Esophagus (tissue), 2 donors: Measurements from ENCODE around the gene C2CD2. TPM values are rescaled to one million over a fixed set of nuclear protein-coding genes. Genes with fewer than 3 reads are reported as not detected.

ENCODE experiments used
- H3K27ac ChIP-seq, 2 donors: one replicate each; pipeline ENCODE4 v1.5.1; 2013; ENCODE audit warnings: low read depth in 2 of 2, mild to moderate bottlenecking in 2 of 2, inconsistent platforms in 1 of 2, low read length in 1 of 2, moderate library complexity in 1 of 2
- H3K27me3 ChIP-seq, 2 donors: one replicate each; pipeline ENCODE4 v1.6.1; 2013; ENCODE audit warnings: low read length in 2 of 2, control low read depth in 1 of 2, mild to moderate bottlenecking in 1 of 2; ENCODE audit not compliant: insufficient read depth in 2 of 2, control insufficient read depth in 1 of 2
- H3K36me3 ChIP-seq, 2 donors: one replicate each; pipeline ENCODE4 v1.6.1; 2013; ENCODE audit warnings: low read length in 1 of 2; ENCODE audit not compliant: control insufficient read depth in 2 of 2, insufficient read depth in 2 of 2
- H3K4me1 ChIP-seq, 2 donors: one replicate each; pipeline ENCODE4 v1.6.1; 2013; ENCODE audit warnings: low read length in 1 of 2; ENCODE audit not compliant: control insufficient read depth in 2 of 2, insufficient read depth in 2 of 2
- H3K4me3 ChIP-seq, 2 donors: one replicate each; pipeline ENCODE4 v1.5.1; 2013; ENCODE audit warnings: low read length in 2 of 2, mild to moderate bottlenecking in 2 of 2, low read depth in 1 of 2, moderate library complexity in 1 of 2
- H3K9me3 ChIP-seq, 2 donors: one replicate each; pipeline ENCODE4 v1.6.1; 2013; ENCODE audit warnings: mild to moderate bottlenecking in 2 of 2, low read depth in 1 of 2, low read length in 1 of 2, moderate library complexity in 1 of 2; ENCODE audit not compliant: control insufficient read depth in 2 of 2, insufficient read depth in 1 of 2
- WGBS, 2 donors: extraction: QIAGEN DNeasy Blood & Tissue Kit; methylation state at CpG; one replicate each; pipeline ENCODE4 v1.1.7; 2013; 5-methylcytosine and 5-hydroxymethylcytosine counted together
- polyA plus RNA-seq, 2 donors: library from polyadenylated mRNA; stranded (reverse); fragments of 200-250 nt; gene quantifications; one replicate each; pipeline ENCODE4 v1.2.3, GENCODE V29; 2013
- donor health status: healthy with polysubstance abuse.
- donor health status: Bipolar disorder and iron deficiency.

C2CD2 gene
- polyA plus RNA-seq, 2 donors: 7.9 to 11.0 TPM

GRCh38 chr21:41858466-41859296, 95.1 kb downstream of the C2CD2 start:
- WGBS, 2 donors: 93 to 94% methylated on average over 26 to 27 of the region's 27 CpGs
- H3K27ac ChIP-seq: no peak overlapping the region
- no peaks in the 10 kb centered on the region for H3K4me1 ChIP-seq
- H3K4me3 ChIP-seq: no peak overlapping the region
- H3K27me3 ChIP-seq: no peaks in the 10 kb centered on the region
- H3K36me3 ChIP-seq: peaks cover 14 to 25% of the 10 kb centered on the region in 2 donors
- no peaks in the 10 kb centered on the region for H3K9me3 ChIP-seq

GRCh38 chr21:41857771-41858300, 96.0 kb downstream of the C2CD2 start:
- H3K36me3 ChIP-seq: peaks cover 14 to 28% of the 10 kb centered on the region in 2 donors

GRCh38 chr21:41856572-41856971, 97.2 kb downstream of the C2CD2 start:
- H3K27ac ChIP-seq: no peak overlapping the region
- no peaks in the 10 kb centered on the region for H3K27me3 ChIP-seq
- no peak overlapping the region for H3K4me3 ChIP-seq
- WGBS, 2 donors: 87 to 95% methylated on average over 10 of the region's 10 CpGs
- no peaks in the 10 kb centered on the region for H3K9me3 ChIP-seq
- peaks cover 14 to 30% of the 10 kb centered on the region in 2 donors for H3K36me3 ChIP-seq
- H3K4me1 ChIP-seq: no peaks in the 10 kb centered on the region

More at GRCh38 chr21:41857771-41858300, 96.0 kb downstream of the C2CD2 start:
- Histone ChIP-seq H3K4me1 (no peaks in the 10 kb centered on the region), H3K27me3 (no peaks in the 10 kb centered on the region), H3K9me3 (no peaks in the 10 kb centered on the region), H3K4me3 (no peak overlapping the region), H3K27ac (no peak overlapping the region)
- WGBS, 2 donors: 95 to 97% methylated on average over 14 of the region's 14 CpGs

- H3K27ac ChIP-seq: no peak overlapping the region
- H3K27me3 ChIP-seq: no peaks in the 10 kb centered on the region
- 94 to 96% methylated on average over 31 of the region's 31 CpGs for WGBS, 2 donors
- H3K4me3 ChIP-seq: no peak overlapping the region
- H3K4me1 ChIP-seq: no peaks in the 10 kb centered on the region
- peaks cover 14 to 34% of the 10 kb centered on the region in 2 donors for H3K36me3 ChIP-seq
- H3K9me3 ChIP-seq: no peaks in the 10 kb centered on the region
Measured at GRCh38 chr21:41854426-41854995, 99.3 kb downstream of the C2CD2 start.

GRCh38 chr21:41852929-41853320, 100.9 kb downstream of the C2CD2 start:
- Histone ChIP-seq H3K9me3 (no peaks in the 10 kb centered on the region), H3K4me3 (no peak overlapping the region), H3K27me3 (no peaks in the 10 kb centered on the region), H3K4me1 (no peaks in the 10 kb centered on the region), H3K36me3 (peaks cover 14 to 28% of the 10 kb centered on the region in 2 donors), H3K27ac (no peak overlapping the region)
- 85% methylated on average over 9 of the region's 9 CpGs for WGBS, 2 donors

- Histone ChIP-seq H3K27ac (no peak overlapping the region), H3K9me3 (no peaks in the 10 kb centered on the region), H3K36me3 (peaks cover 14 to 28% of the 10 kb centered on the region in 2 donors), H3K4me3 (no peak overlapping the region), H3K4me1 (no peaks in the 10 kb centered on the region), H3K27me3 (no peaks in the 10 kb centered on the region)
- WGBS, 2 donors: 89 to 90% methylated on average over 21 of the region's 21 CpGs
Measured at GRCh38 chr21:41852151-41852928, 101.5 kb downstream of the C2CD2 start.

- 87 to 90% methylated on average over 23 of the region's 23 CpGs for WGBS, 2 donors
- Histone ChIP-seq H3K4me3 (no peak overlapping the region), H3K36me3 (peaks cover 7 to 30% of the 10 kb centered on the region in 2 donors), H3K27ac (no peak overlapping the region), H3K27me3 (no peaks in the 10 kb centered on the region), H3K4me1 (no peaks in the 10 kb centered on the region), H3K9me3 (no peaks in the 10 kb centered on the region)
Measured at GRCh38 chr21:41851090-41851790, 102.6 kb downstream of the C2CD2 start.

GRCh38 chr21:41850085-41850484, 103.7 kb downstream of the C2CD2 start:
- Histone ChIP-seq H3K4me1 (no peaks in the 10 kb centered on the region), H3K4me3 (no peak overlapping the region), H3K9me3 (no peaks in the 10 kb centered on the region), H3K36me3 (peaks cover 4 to 25% of the 10 kb centered on the region in 2 donors), H3K27me3 (no peaks in the 10 kb centered on the region), H3K27ac (no peak overlapping the region)
- 95 to 96% methylated on average over 9 of the region's 9 CpGs for WGBS, 2 donors
